ENCODE results near the gene DGKH. TPM values are rescaled to one million over a fixed set of nuclear protein-coding genes. Genes with fewer than 3 reads are reported as not detected.
"Not testable (repeated sequence)": the region's sequence is repeated elsewhere in the genome, so short reads cannot be mapped to it uniquely, and the experiment has no call there.

Gene DGKH
- total and polyA plus RNA-seq, 5 donors from 2014 or later: 1.2 to 22.4 (median 2.5) TPM

DNA sequence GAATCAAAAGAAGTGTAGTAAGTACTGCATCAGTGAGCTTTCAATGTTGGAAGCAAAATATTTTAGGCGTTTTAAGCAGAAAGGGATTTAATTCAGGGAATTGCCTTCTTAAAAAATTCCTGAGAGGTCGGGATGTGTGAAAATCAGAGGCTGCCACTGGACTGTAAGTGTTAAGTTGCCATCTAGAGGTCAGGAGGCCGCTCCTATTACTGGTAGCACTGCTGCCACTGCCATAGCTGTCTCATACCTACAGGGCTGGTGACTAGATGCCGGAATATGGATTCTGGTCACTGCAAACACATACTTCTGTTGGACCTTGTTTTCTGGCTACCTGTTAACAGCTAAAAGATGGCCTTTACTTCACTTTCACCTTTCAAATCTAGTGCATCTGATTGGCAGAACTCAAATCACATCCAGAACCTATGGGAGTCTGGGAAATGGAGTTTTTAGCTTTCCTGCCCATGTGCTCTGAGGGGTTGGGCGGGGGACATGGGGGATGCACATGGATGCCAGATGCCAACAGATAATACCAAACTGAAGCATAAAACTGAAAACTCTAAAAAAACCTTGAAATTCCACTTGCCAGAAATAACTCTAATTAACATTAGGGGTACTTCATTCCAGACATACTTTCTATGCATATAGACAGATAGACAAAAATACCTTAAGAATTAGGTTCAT is 29.8 kb downstream of the DGKH start:
- no peak overlapping the region for H3K4me3 Mint-ChIP-seq
- Histone ChIP-seq H3K4me1 (ENCODE audit: control insufficient read depth, insufficient read depth, low read length, poor library complexity, severe bottlenecking) (no peaks in the 10 kb centered on the region), H3K36me3 (ENCODE audit: control insufficient read depth, insufficient read depth, low read length) (no peaks in the 10 kb centered on the region), H3K27me3 (ENCODE audit: control insufficient read depth, insufficient read depth, low read length) (no peaks in the 10 kb centered on the region), H3K9me3 (ENCODE audit: control insufficient read depth in 2 of 2, low read length in 2 of 2) (no peaks in the 10 kb centered on the region), H3K4me3 (ENCODE audit: low read depth, low read length) (no peak overlapping the region), H3K27ac (ENCODE audit: insufficient read depth, low read length, poor library complexity, severe bottlenecking) (no peak overlapping the region)
- H3K4me1 Mint-ChIP-seq: peaks cover 14 to 38% (median 22%) of the 10 kb centered on the region in 4 donors
- peaks cover 14% of the 10 kb centered on the region for H3K36me3 Mint-ChIP-seq
- ATAC-seq (ENCODE audit: low read depth in 2 of 2) (no peak), DNase-seq (no peak)
- no peak overlapping the region for H3K27ac Mint-ChIP-seq
- no peaks in the 10 kb centered on the region for H3K9me3 Mint-ChIP-seq
- H3K27me3 Mint-ChIP-seq: no peaks in the 10 kb centered on the region

DNA sequence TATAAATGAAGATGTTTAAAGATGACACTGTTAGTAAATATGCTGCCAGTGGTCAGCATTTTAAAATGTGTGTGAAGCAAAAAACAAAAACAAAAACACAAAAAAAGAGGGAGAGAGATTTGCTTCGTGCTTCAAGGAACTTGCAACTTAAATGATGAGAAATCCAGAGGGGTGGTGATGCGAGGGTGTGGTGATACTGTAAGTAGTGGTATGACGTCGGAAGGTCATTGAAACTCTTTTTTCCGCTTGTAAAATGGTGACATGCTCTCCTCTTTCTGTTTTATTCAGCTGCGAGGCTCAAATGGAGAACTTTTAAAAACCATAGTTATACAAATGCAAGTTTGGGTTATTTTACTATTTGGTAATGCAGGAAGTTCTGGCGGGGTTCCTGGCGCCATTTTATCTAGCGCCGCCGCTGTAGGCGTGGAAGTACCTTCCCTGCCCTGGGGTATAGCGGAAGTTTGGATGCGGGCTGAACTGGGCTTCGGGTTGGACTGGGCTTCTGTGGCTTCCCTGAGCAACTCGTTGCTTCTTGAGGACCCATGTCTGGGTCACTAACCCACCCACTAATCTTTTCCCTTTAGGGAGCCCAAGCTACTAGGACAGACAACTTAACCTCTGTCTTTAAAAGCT is 34.8 kb downstream of the DGKH start:
- no peak overlapping the region for H3K4me3 ChIP-seq (ENCODE audit: low read depth, low read length)
- H3K9me3 ChIP-seq (ENCODE audit: control insufficient read depth in 2 of 2, low read length in 2 of 2): no peaks in the 10 kb centered on the region
- Mint-ChIP-seq H3K9me3 (peaks cover 0 to 5% (median under 1%) of the 10 kb centered on the region in 7 donors), H3K27ac (peak overlapping the region in 1 of 3 donors; percentile 17), H3K4me1 (peaks cover 5 to 21% (median 16%) of the 10 kb centered on the region in 4 donors), H3K4me3 (peak overlapping the region in 1 of 4 donors; percentile 32), H3K36me3 (peaks cover 19% of the 10 kb centered on the region), H3K27me3 (no peaks in the 10 kb centered on the region)
- DNase-seq (no peak), ATAC-seq (ENCODE audit: low read depth in 2 of 2) (no peak)
- no peak overlapping the region for H3K27ac ChIP-seq (ENCODE audit: insufficient read depth, low read length, poor library complexity, severe bottlenecking)
- H3K36me3 ChIP-seq (ENCODE audit: control insufficient read depth, insufficient read depth, low read length): no peaks in the 10 kb centered on the region
- no peaks in the 10 kb centered on the region for H3K4me1 ChIP-seq (ENCODE audit: control insufficient read depth, insufficient read depth, low read length, poor library complexity, severe bottlenecking)
- no peaks in the 10 kb centered on the region for H3K27me3 ChIP-seq (ENCODE audit: control insufficient read depth, insufficient read depth, low read length)

DNA sequence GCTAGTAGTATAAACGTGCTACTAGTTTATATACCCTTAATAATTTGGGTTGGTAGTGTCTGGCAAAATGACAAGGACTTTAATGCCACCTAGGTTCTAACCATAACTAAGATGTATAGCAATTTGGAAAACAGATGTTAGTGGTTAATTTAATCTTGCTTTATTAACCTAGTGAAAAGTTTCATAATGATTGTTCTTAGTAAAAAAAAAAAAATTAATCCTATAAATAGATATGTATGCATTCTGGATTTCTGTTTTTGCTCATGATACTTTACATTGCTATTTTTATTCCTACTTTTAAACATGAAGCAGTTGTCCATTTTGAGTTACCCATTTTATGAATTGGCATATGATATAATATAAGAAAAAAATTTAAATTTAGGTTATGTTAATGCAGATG is 36.3 kb downstream of the DGKH start:
- Mint-ChIP-seq H3K27me3 (no peaks in the 10 kb centered on the region), H3K4me3 (no peak overlapping the region), H3K4me1 (peaks cover 5 to 19% (median 17%) of the 10 kb centered on the region in 4 donors), H3K36me3 (peaks cover 19% of the 10 kb centered on the region), H3K9me3 (peaks cover 0 to 5% (median 2%) of the 10 kb centered on the region in 7 donors), H3K27ac (no peak overlapping the region)
- no peak overlapping the region for H3K27ac ChIP-seq (ENCODE audit: insufficient read depth, low read length, poor library complexity, severe bottlenecking)
- DNase-seq (no peak), ATAC-seq (ENCODE audit: low read depth in 2 of 2) (no peak)
- H3K27me3 ChIP-seq (ENCODE audit: control insufficient read depth, insufficient read depth, low read length): no peaks in the 10 kb centered on the region
- H3K4me3 ChIP-seq (ENCODE audit: low read depth, low read length): no peak overlapping the region
- H3K4me1 ChIP-seq (ENCODE audit: control insufficient read depth, insufficient read depth, low read length, poor library complexity, severe bottlenecking): no peaks in the 10 kb centered on the region
- no peaks in the 10 kb centered on the region for H3K9me3 ChIP-seq (ENCODE audit: control insufficient read depth in 2 of 2, low read length in 2 of 2)
- H3K36me3 ChIP-seq (ENCODE audit: control insufficient read depth, insufficient read depth, low read length): no peaks in the 10 kb centered on the region

DNA sequence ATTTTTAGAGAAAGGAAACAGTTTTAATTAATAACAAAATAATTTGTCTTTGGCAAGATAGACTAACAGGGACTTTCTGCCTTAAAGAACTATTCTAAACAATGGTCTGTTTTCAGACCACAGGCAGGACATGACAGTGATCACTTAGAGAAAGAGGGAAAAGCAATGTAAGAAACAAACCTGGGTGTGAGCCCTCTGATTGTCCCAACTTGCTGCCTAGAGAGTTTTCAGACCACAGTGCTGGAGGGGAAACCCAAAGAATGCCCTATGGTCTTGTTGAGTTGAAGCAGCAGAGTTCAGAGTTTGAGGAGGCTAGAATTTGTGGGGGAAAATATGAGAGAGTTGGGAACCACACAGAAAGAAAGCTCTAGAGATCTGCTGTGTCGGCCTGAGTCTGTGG is 38.1 kb downstream of the DGKH start:
- Histone ChIP-seq H3K36me3 (ENCODE audit: control insufficient read depth, insufficient read depth, low read length) (no peaks in the 10 kb centered on the region), H3K27me3 (ENCODE audit: control insufficient read depth, insufficient read depth, low read length) (no peaks in the 10 kb centered on the region), H3K27ac (ENCODE audit: insufficient read depth, low read length, poor library complexity, severe bottlenecking) (no peak overlapping the region), H3K9me3 (ENCODE audit: control insufficient read depth in 2 of 2, low read length in 2 of 2) (no peaks in the 10 kb centered on the region), H3K4me3 (ENCODE audit: low read depth, low read length) (no peak overlapping the region), H3K4me1 (ENCODE audit: control insufficient read depth, insufficient read depth, low read length, poor library complexity, severe bottlenecking) (no peaks in the 10 kb centered on the region)
- Mint-ChIP-seq H3K36me3 (peaks cover 25% of the 10 kb centered on the region), H3K4me1 (peaks cover 5 to 21% (median 12%) of the 10 kb centered on the region in 4 donors), H3K4me3 (no peak overlapping the region), H3K27me3 (no peaks in the 10 kb centered on the region), H3K9me3 (peaks cover 0 to 5% (median 2%) of the 10 kb centered on the region in 7 donors), H3K27ac (no peak overlapping the region)
- ATAC-seq (ENCODE audit: low read depth in 2 of 2) (no peak), DNase-seq (no peak)

DNA sequence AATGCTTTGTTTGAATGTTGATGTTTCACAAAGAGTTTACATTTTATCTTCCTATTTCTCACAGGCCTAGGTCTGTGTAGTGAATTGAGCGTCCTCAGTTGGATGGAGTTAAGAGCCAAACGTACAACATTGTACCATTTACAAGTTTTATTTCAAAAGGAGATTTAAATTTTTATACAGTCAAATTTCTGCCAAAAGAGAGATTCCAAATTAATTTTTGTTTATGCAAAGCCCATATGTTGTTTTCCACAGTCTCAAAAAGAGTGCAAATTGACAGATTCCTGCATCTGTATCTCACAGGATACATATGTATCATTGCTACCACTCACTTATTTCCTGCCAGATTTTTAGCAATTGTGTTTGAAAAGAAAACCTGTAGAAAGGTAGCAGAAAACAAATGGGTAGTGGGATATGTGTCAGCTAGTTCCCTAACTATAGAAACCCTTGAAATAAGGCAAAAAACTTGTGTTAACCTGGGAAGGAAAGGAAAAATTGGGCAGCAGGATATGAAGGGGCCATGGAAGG is 46.1 kb downstream of the DGKH start:
- Histone ChIP-seq H3K9me3 (ENCODE audit: control insufficient read depth in 2 of 2, low read length in 2 of 2) (no peaks in the 10 kb centered on the region), H3K4me1 (ENCODE audit: control insufficient read depth, insufficient read depth, low read length, poor library complexity, severe bottlenecking) (no peaks in the 10 kb centered on the region), H3K27ac (ENCODE audit: insufficient read depth, low read length, poor library complexity, severe bottlenecking) (no peak overlapping the region), H3K36me3 (ENCODE audit: control insufficient read depth, insufficient read depth, low read length) (no peaks in the 10 kb centered on the region), H3K4me3 (ENCODE audit: low read depth, low read length) (no peak overlapping the region), H3K27me3 (ENCODE audit: control insufficient read depth, insufficient read depth, low read length) (no peaks in the 10 kb centered on the region)
- Mint-ChIP-seq H3K27me3 (no peaks in the 10 kb centered on the region), H3K4me1 (peaks cover 0 to 17% (median 13%) of the 10 kb centered on the region in 4 donors), H3K9me3 (no peaks in the 10 kb centered on the region), H3K36me3 (peaks cover 10% of the 10 kb centered on the region), H3K27ac (no peak overlapping the region), H3K4me3 (no peak overlapping the region)
- DNase-seq: no peak
- ATAC-seq (ENCODE audit: low read depth in 2 of 2): no peak

DNA sequence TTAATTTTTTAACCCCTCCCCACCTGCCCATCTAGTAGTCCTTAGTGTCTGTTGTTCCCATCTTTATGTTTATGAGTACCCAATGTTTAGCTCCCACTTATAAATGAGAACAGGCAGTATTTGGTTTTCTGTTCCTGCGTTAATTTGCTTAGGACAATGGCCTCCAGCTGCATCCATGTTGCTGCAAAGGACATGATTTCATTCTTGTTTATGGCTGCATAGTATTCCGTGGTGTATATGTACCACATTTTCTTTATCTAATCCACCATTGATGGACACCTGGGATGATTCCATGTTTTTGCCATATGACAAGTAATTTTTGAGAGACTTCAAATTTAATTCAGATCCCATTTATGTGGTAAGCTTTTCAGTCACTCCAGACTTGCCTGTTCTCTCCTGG is 47.8 kb downstream of the DGKH start:
- peaks cover 0 to 23% (median 15%) of the 10 kb centered on the region in 4 donors for H3K4me1 Mint-ChIP-seq
- H3K27me3 ChIP-seq (ENCODE audit: control insufficient read depth, insufficient read depth, low read length); DNase-seq; H3K36me3 ChIP-seq (ENCODE audit: control insufficient read depth, insufficient read depth, low read length); H3K4me1 ChIP-seq (ENCODE audit: control insufficient read depth, insufficient read depth, low read length, poor library complexity, severe bottlenecking); H3K4me3 ChIP-seq (ENCODE audit: low read depth, low read length); H3K27me3 Mint-ChIP-seq; ATAC-seq (ENCODE audit: low read depth in 2 of 2); H3K9me3 ChIP-seq (ENCODE audit: control insufficient read depth in 2 of 2, low read length in 2 of 2); H3K9me3 Mint-ChIP-seq; H3K27ac ChIP-seq (ENCODE audit: insufficient read depth, low read length, poor library complexity, severe bottlenecking); H3K36me3 Mint-ChIP-seq; H3K4me3 Mint-ChIP-seq; H3K27ac Mint-ChIP-seq: not testable (repeated sequence)

DNA sequence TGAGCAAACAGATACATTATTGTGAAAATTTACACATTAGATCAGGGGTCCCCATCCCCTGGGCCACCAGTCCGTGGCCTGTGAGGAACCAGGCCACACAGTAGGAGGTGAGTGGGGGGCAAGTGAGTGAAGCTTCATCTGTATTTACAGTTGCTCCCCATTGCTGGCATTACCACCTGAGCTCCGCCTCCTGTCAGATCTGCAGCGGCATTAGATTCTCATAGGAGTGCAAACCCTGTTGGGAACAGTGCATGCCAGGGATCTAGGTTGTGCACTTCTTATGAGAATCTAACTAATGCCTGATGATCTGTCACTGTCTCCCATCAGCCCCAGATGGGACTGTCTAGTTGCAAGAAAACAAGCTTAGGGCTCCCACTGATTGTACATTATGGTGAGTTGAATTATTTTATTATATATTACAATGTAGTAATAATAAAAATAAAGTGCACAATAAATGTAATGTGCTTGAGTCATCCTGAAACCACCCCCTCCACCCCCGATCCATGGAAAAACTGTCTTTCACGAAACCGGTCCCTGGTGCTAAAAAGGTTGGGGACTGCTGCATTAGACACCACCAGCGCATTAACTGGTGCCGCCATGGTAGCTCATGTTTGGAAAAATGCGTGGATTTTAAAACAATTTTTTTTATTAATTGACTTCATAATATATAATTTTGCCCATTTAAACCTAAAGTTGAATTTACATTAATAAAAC is 51.7 kb downstream of the DGKH start:
- H3K27ac ChIP-seq (ENCODE audit: insufficient read depth, low read length, poor library complexity, severe bottlenecking): no peak overlapping the region
- H3K9me3 Mint-ChIP-seq: peaks cover 0 to 4% (median 0%) of the 10 kb centered on the region in 7 donors
- no peak overlapping the region for H3K4me3 ChIP-seq (ENCODE audit: low read depth, low read length)
- H3K4me3 Mint-ChIP-seq: no peak overlapping the region
- no peaks in the 10 kb centered on the region for H3K27me3 ChIP-seq (ENCODE audit: control insufficient read depth, insufficient read depth, low read length)
- no peak overlapping the region for H3K27ac Mint-ChIP-seq
- H3K4me1 Mint-ChIP-seq: peaks cover 10 to 25% (median 18%) of the 10 kb centered on the region in 4 donors
- DNase-seq (no peak), ATAC-seq (ENCODE audit: low read depth in 2 of 2) (no peak)
- no peaks in the 10 kb centered on the region for H3K36me3 Mint-ChIP-seq
- H3K27me3 Mint-ChIP-seq: no peaks in the 10 kb centered on the region
- no peaks in the 10 kb centered on the region for H3K36me3 ChIP-seq (ENCODE audit: control insufficient read depth, insufficient read depth, low read length)
- H3K4me1 ChIP-seq (ENCODE audit: control insufficient read depth, insufficient read depth, low read length, poor library complexity, severe bottlenecking): no peaks in the 10 kb centered on the region
- no peaks in the 10 kb centered on the region for H3K9me3 ChIP-seq (ENCODE audit: control insufficient read depth in 2 of 2, low read length in 2 of 2)

Data from CD4-positive, CD25-positive, alpha-beta regulatory T cell (primary cell).